Neuron (in vitro differentiated cells): Measurements from ENCODE around the gene C2CD2L.

Experiments used
- H2AFZ ChIP-seq: one replicate; pipeline ENCODE4 v1.6.1; 2013; ENCODE audit warnings: low read depth, mild to moderate bottlenecking, inconsistent platforms, low read length, moderate library complexity
- H3K27me3 ChIP-seq: one replicate; pipeline ENCODE4 v1.6.1; 2013; ENCODE audit warnings: low read length; ENCODE audit not compliant: insufficient read depth
- H3K36me3 ChIP-seq: one replicate; pipeline ENCODE4 v1.6.1; 2013; ENCODE audit warnings: low read length; ENCODE audit not compliant: insufficient read depth
- H3K4me1 ChIP-seq: one replicate; pipeline ENCODE4 v1.6.1; 2013; ENCODE audit warnings: low read length; ENCODE audit not compliant: insufficient read depth
- H3K4me3 ChIP-seq: 2 replicates; pipeline ENCODE4 v1.5.1; 2013; ENCODE audit warnings: mild to moderate bottlenecking, low read length, moderate library complexity
- H3K9me3 ChIP-seq: one replicate; pipeline ENCODE4 v1.6.1; 2013; ENCODE audit warnings: low read length

The C2CD2L gene

GRCh38 chr11:119087123-119087522, 20.0 kb upstream of the C2CD2L start:
- H3K9me3 ChIP-seq = no peaks in the 10 kb centered on the region
- peaks cover 11% of the 10 kb centered on the region for H3K4me1 ChIP-seq
- H2AFZ ChIP-seq = no peak overlapping the region
- peaks cover 8% of the 10 kb centered on the region for H3K36me3 ChIP-seq
- no peaks in the 10 kb centered on the region for H3K27me3 ChIP-seq
- H3K4me3 ChIP-seq = no peak overlapping the region

GRCh38 chr11:119087747-119088241, 19.4 kb upstream of the C2CD2L start:
- Histone ChIP-seq H3K9me3 (no peaks in the 10 kb centered on the region), H2AFZ (no peak overlapping the region), H3K27me3 (no peaks in the 10 kb centered on the region), H3K4me1 (peaks cover 18% of the 10 kb centered on the region), H3K4me3 (no peak overlapping the region), H3K36me3 (peaks cover 12% of the 10 kb centered on the region)

- H3K4me1 ChIP-seq = peaks cover 24% of the 10 kb centered on the region
- no peaks in the 10 kb centered on the region for H3K9me3 ChIP-seq
- H3K4me3 ChIP-seq = no peak overlapping the region
- H3K36me3 ChIP-seq = peaks cover 17% of the 10 kb centered on the region
- no peak overlapping the region for H2AFZ ChIP-seq
- no peaks in the 10 kb centered on the region for H3K27me3 ChIP-seq
These were observed 18.7 kb upstream of the C2CD2L start for GRCh38 chr11:119088406-119088805.

GRCh38 chr11:119089319-119089718, 17.8 kb upstream of the C2CD2L start:
- H2AFZ ChIP-seq = no peak overlapping the region
- no peak overlapping the region for H3K4me3 ChIP-seq
- H3K27me3 ChIP-seq = no peaks in the 10 kb centered on the region
- H3K4me1 ChIP-seq = peaks cover 29% of the 10 kb centered on the region
- H3K9me3 ChIP-seq = no peaks in the 10 kb centered on the region
- peaks cover 19% of the 10 kb centered on the region for H3K36me3 ChIP-seq

GRCh38 chr11:119091178-119091577, 16.0 kb upstream of the C2CD2L start:
- no peaks in the 10 kb centered on the region for H3K27me3 ChIP-seq
- H3K9me3 ChIP-seq = no peaks in the 10 kb centered on the region
- H3K36me3 ChIP-seq = peaks cover 19% of the 10 kb centered on the region
- peaks cover 25% of the 10 kb centered on the region for H3K4me1 ChIP-seq
- H3K4me3 ChIP-seq = no peak overlapping the region
- no peak overlapping the region for H2AFZ ChIP-seq

GRCh38 chr11:119091966-119092879, 14.9 kb upstream of the C2CD2L start:
- H3K27me3 ChIP-seq = no peaks in the 10 kb centered on the region
- H3K36me3 ChIP-seq = peaks cover 27% of the 10 kb centered on the region
- H3K4me3 ChIP-seq = peak overlapping the region; percentile 63
- H2AFZ ChIP-seq = no peak overlapping the region
- H3K4me1 ChIP-seq = peaks cover 25% of the 10 kb centered on the region
- no peaks in the 10 kb centered on the region for H3K9me3 ChIP-seq

GRCh38 chr11:119092880-119093842, 14.0 kb upstream of the C2CD2L start:
- Histone ChIP-seq H3K36me3 (peaks cover 36% of the 10 kb centered on the region), H3K4me1 (peaks cover 25% of the 10 kb centered on the region), H3K4me3 (peak overlapping the region; percentile 63), H3K27me3 (no peaks in the 10 kb centered on the region), H2AFZ (no peak overlapping the region), H3K9me3 (no peaks in the 10 kb centered on the region)

GRCh38 chr11:119093942-119094815, 13.0 kb upstream of the C2CD2L start:
- H3K36me3 ChIP-seq = peaks cover 43% of the 10 kb centered on the region
- H3K4me1 ChIP-seq = peaks cover 25% of the 10 kb centered on the region
- no peak overlapping the region for H2AFZ ChIP-seq
- no peaks in the 10 kb centered on the region for H3K27me3 ChIP-seq
- peak overlapping the region; percentile 63 for H3K4me3 ChIP-seq
- no peaks in the 10 kb centered on the region for H3K9me3 ChIP-seq

GRCh38 chr11:119094816-119095065, 12.4 kb upstream of the C2CD2L start:
- Histone ChIP-seq H3K4me3 (peak overlapping the region; percentile 63), H3K36me3 (peaks cover 43% of the 10 kb centered on the region), H3K9me3 (no peaks in the 10 kb centered on the region), H3K27me3 (no peaks in the 10 kb centered on the region), H3K4me1 (peaks cover 25% of the 10 kb centered on the region), H2AFZ (no peak overlapping the region)

GRCh38 chr11:119095066-119095880, 11.9 kb upstream of the C2CD2L start:
- H2AFZ ChIP-seq = no peak overlapping the region
- peak overlapping the region; percentile 63 for H3K4me3 ChIP-seq
- no peaks in the 10 kb centered on the region for H3K9me3 ChIP-seq
- H3K36me3 ChIP-seq = peaks cover 41% of the 10 kb centered on the region
- H3K27me3 ChIP-seq = no peaks in the 10 kb centered on the region
- peaks cover 31% of the 10 kb centered on the region for H3K4me1 ChIP-seq

GRCh38 chr11:119099711-119100110, 7.4 kb upstream of the C2CD2L start:
- Histone ChIP-seq H3K4me3 (no peak overlapping the region), H3K4me1 (peaks cover 25% of the 10 kb centered on the region), H2AFZ (no peak overlapping the region), H3K27me3 (no peaks in the 10 kb centered on the region), H3K36me3 (peaks cover 24% of the 10 kb centered on the region), H3K9me3 (no peaks in the 10 kb centered on the region)
